Measurements from ENCODE around the gene IGFBP7.

The IGFBP7 gene

DNA sequence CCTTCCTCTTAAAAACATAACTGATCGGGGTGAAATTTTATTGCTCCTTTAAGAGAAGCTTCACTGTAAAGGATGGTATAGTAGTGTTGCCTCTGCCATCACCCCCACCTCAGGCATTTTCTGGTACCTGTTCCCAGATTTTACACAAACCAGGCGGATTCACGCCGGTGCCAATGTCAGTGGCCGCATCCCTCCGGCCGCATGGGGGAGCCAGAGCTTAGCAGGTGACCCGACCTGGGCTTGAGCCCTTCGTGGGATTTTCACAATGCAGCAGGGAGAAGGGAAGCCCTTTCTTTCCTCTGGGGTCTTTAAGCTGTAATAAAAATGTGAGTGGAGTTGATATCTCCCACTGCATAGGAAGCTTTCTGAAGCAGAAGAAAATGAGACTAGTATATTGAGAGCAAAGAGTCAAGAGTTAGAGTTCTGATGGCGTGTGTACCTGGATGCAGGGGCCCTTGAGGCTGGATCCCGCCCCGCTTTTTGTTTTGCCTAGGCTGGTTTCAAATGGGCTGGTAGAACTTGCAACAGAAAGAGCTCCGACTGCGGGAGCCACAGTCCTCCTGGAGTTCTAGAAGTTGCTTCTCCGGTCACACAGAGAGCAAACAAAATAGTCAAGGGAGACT lies 72.1 kb downstream of the IGFBP7 start:
- DNase-seq = no peak

DNA sequence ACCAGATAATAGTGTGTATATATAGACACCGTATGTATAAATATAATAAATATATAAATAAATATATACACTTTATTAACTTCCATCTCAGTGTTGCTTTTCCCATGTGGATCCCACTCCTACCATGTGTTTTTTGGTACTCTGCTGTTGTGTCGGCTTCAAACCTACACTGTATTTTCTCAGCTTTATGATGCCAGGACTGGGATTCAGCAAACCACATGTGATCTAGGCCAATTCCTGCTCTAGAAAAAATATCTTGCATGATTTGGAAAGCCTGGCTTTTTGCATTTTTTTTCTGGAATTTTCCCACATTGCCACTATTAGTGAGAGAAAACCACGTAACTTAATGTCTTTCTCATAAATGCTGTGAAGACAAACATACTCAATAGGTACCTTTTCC lies 75.7 kb downstream of the IGFBP7 start:
- DNase-seq = no peak

DNA sequence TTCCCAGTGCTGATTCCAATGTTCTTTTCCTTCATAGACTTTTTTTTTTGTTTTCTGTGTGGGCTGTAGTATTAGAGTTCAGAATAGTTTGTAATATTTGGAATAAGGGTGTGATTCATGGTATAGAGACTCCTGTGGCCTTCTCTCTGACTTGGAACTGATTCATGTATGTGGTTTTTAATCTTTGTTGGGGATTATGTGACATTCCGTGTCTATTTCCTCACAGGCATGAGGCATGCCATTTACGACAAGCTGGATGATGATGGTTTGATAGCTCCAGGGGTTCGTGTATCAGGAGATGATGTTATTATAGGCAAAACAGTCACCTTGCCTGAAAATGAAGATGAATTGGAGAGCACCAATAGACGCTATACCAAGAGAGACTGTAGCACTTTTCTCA lies 87.1 kb downstream of the IGFBP7 start:
- DNase-seq = no peak

DNA sequence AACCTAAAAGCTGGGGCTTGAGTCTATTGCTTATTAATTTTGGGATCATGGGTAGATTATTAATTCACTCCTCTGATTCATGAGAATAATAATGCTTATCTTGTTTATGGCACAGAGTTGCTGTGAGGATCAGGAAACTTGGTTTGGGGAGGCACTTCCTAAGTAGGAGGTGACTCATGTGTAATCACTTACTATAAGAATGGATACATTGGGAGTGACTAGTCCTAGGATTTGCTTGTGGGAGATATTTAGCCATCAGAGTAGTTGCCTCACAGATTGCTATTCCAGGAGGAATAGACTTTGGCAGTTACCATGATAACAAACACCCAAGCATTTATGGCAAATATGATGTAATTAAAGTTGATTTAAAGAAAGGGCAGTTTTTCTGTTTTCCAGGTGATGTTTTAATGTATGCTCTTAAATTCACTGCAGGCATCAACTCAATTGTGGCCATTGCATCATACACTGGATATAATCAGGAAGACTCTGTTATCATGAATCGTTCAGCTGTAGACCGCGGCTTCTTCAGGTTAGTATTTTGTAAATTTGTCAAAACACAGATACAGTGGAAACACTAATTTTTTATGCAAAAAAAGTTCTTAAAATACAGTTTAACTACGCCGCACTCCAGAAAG lies 89.6 kb downstream of the IGFBP7 start:
- DNase-seq = no peak

DNA sequence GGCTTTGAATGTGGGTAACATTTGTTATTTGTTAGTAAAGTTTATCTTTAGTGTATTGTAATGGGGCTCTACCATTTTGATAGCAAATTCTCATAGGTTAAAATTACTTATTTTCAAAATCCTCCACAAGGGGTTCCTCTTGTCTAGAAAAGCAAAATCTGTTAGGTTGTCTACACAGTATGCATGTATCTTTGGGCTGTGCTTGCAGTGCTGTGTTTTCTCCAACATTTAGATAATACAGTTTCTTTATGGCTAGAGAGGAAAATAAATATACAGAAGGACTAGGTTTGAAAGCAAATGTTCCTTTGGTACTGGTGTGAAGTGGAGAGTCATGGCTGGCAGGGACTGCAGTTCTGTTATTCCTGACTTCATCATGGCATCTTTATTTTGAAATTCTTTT lies 91.2 kb downstream of the IGFBP7 start:
- DNase-seq = no peak

DNA sequence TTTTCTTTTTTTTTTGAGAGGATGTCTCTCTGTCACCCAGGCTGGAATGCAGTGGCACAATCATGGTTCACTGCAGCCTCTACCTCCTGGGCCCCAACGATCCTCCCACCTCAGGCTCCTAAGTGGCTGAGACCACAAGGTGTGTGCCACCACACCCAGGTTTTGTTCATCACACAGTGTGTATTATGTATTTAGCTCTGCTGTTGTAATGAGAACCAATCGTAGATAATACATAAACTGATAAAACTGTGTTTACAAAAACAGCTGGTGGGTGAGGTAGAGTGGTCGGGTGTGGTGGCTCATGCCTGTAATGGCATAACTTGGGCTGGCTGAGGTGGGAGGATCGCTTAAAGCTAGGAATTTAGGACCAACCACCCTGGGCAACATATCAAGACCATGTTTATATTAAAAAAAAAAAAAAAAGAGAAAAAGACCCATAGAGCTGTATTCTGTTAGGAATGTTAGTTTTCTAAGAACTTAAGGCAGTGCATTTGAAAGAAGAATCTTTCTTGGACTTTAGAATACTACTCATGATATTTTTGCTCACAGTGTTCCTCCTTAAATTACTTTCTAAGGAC lies 96.6 kb downstream of the IGFBP7 start:
- DNase-seq = no peak

DNA sequence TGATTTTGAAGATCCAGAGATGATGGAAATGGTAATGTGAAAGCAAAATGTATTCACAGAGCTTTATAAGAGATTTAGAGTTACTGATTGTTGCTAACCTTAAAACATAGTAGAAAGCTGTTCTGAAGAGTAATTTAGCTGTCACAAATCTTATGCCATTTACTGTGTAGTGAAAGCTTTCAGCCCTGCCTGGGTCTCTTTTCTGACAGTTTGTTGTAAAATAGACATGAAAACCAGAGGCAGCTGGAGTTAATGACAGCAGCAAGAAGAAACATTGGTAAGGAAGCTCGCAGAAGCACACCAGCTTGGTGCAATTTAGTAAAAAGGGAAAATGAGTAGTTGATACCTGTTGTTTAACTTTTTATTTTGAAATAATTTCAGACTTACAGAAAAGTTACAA lies 110.4 kb downstream of the IGFBP7 start:
- DNase-seq = no peak

DNA sequence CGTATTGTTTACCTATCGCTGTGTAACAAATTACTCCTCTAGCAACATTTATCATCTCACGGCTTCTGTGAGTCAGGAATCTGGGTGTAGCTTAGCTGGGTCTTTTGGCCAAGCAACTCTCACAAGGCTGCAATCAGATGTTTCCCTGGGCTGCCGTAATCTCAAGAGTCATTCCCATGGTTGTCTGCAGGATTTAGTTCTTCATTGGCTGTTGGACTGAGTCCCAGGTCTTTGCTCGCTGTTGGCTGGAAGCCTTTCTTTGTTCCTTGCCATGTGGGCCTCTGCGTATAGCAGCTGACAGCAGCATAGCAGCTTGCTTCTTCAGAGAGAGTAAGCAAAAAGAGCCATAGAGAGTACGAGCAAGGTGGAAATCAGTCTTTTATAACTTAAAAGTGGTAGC lies 114.7 kb downstream of the IGFBP7 start:
- DNase-seq = no peak

DNA sequence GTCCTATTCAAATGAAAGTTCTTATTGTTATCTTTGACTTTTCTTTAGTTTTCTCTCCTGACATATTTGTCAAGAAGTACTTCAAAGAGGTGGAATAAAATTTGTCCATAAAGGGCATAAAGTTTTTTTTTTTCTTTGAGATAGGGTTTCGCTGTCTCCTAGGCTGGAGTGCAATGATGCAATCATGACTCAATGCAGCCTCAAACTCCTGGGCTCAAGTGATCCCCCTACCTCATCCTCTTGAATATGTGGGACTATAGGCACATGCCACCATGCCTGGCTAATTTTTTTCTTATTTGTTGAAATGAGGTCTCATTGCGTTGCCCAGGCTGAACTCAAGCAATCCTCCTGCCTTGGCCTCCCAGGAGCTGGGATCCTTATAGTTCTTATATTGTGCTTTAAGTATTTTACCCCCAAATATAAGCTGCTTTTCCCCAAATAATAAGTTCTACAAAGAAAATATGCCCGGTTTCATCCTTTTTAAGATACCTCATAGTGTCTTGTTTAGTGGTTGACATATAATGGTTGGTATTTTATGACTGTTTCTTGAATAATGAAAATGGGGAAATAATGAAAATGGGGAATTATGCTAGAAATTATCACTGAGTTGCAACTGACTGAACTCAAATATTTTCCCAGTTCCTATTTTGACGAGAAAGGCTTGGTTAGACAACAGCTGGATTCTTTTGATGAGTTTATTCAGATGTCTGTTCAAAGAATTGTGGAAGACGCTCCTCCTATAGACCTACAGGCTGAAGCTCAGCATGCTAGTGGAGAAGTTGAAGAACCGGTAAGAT lies 119.9 kb downstream of the IGFBP7 start:
- DNase-seq = no peak

DNA sequence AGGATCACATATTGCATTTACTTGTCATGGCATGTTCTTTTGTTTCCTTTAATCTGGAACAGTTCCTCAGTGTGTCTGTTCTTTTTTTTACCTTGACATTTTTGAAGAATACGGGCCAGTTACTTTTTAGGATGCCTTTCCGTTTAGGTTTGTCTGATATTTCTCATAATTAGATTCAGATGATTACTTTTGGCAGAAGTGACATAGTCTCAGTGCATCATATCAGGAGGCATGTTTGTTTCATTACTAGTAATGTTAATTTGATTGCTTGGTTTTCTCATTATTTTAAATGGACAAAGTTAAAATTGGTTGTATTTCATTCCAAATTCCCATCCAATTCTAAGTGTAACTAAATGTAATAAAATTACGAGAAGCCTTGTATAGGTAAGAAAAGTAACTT lies 123.2 kb downstream of the IGFBP7 start:
- no peak for DNase-seq

DNA sequence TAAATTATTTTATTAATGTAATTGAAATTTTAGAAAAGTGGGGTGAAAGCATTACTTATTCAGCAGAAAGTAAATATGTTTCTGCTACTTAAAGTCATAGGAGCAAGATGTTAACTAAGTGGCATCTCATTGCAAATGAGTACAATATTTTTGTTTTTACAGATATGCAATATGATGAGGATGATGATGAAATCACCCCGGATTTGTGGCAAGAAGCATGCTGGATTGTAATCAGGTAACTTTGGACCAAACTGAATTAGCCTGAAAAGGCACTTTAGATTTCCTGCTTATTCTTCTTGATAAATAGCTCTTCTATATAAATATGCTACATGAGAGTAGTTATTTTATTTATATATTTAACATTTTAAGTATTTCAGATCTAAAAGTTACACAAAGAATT lies 124.0 kb downstream of the IGFBP7 start:
- DNase-seq = no peak

DNA sequence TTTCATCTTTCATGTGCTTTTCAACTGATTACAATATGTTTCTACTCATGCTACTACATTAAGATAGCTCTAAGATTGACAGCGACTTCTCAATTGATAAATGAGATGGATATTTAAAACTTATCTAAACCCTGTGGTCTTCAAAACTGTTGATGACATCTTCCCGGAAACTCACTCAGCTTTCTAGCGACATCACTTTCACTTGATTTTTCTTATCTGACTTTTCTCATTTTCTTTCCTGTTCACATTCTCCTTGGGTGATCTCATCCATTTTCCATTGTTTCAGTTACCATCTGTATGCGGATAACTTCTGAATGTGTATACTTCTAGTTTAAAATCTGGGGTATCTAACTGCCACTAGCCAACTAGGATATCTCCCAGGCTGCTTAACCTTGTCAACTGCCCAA lies 128.4 kb downstream of the IGFBP7 start:
- no peak for DNase-seq
